Measurements from ENCODE around the gene ADIPOR2. TPM values are rescaled to one million over a fixed set of nuclear protein-coding genes. Genes with fewer than 3 reads are reported as not detected.

ADIPOR2 gene
- total and polyA plus RNA-seq, 12 donors: 18.5 to 47.7 (median 41.6) TPM

DNA sequence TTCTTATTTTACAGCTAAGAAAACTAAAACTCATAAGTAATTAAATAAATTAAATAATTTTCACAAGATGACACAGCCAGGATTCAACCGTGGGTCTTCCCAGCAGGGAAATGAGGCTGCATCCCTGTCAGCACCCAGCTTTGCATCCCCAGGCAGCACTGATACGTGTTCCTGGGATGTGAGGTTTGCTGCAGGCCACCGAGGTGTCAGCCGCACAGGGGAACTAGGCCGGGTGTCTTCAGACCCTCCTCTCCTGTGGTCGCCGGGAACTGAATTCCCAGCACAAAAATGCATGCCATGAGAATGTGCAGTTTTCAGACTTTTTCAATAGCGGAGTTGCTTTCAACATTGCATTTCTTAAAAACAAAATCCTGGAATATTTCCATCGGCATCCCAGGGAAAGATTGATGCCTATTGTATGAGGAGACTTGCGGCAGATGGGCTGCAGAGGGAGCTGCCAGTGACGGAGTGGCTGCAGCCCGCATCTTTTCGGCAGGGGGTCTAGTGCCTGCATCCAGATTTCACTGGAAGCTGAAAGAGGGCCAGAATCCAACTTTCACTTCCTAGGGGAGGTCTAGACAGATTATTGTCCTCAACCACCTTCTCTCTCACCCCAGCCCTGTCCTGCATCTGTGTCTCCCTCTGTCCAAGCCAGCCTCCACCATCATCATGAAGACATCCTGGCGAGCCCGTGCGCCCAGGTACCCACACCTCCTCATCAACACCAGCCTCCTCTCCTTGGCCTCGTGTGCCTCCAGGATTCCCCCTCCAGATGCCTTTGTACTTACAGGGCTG lies 142.1 kb downstream of the ADIPOR2 start:
- Histone ChIP-seq H3K4me3 (no peak overlapping the region), H3K36me3 (no peaks in the 10 kb centered on the region), H3K27ac (no peak overlapping the region), H3K4me1 (peaks cover 0 to 2% (median 0%) of the 10 kb centered on the region in 9 donors), H3K27me3 (peaks cover 0 to 71% (median 46%) of the 10 kb centered on the region in 7 donors), H3K9me3 (no peaks in the 10 kb centered on the region)
- WGBS, 2 donors: 67 to 73% methylated on average over 17 of the region's 17 CpGs
- TF ChIP-seq, protein P1, sequence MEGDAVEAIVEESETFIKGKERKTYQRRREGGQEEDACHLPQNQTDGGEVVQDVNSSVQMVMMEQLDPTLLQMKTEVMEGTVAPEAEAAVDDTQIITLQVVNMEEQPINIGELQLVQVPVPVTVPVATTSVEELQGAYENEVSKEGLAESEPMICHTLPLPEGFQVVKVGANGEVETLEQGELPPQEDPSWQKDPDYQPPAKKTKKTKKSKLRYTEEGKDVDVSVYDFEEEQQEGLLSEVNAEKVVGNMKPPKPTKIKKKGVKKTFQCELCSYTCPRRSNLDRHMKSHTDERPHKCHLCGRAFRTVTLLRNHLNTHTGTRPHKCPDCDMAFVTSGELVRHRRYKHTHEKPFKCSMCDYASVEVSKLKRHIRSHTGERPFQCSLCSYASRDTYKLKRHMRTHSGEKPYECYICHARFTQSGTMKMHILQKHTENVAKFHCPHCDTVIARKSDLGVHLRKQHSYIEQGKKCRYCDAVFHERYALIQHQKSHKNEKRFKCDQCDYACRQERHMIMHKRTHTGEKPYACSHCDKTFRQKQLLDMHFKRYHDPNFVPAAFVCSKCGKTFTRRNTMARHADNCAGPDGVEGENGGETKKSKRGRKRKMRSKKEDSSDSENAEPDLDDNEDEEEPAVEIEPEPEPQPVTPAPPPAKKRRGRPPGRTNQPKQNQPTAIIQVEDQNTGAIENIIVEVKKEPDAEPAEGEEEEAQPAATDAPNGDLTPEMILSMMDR (IDR thresholded peaks at IDR 0.05): no peak
- intact Hi-C loops (cut with DNase I): loop anchor here in 1 of 10 donors (5.0 kb wide), 1 partner anchor 79 kb away; no protein-coding TSS in a partner anchor
- ATAC-seq: no peak
- no peak for DNase-seq

DNA sequence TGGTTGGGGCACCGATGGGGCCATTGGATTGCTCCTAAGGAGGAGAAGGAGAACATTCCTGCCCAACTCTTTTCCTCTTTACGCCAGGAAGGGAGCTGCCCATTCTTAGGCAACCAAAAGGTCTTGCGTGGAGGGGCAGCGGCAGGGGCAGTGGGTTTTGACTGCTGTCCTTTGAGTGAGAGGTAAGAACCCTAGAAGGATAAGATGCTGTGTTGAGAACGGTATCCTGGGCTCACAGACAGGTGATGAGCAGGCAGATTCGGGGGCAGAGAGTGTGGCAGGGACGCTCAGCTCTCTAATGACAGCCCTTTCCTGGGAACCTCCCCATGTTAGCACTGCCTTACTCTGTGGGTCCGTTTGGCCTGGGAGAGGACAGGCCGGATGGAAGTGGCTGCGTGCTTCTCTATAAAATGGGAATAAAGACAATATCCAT lies 142.7 kb downstream of the ADIPOR2 start:
- DNase-seq: no peak
- Histone ChIP-seq H3K27me3 (peaks cover 0 to 65% (median 40%) of the 10 kb centered on the region in 7 donors), H3K4me1 (peaks cover 0 to 2% (median 0%) of the 10 kb centered on the region in 9 donors), H3K4me3 (no peak overlapping the region), H3K36me3 (no peaks in the 10 kb centered on the region), H3K27ac (no peak overlapping the region), H3K9me3 (no peaks in the 10 kb centered on the region)
- WGBS, 2 donors: 82 to 83% methylated on average over 10 of the region's 10 CpGs
- TF ChIP-seq, protein P1 (IDR thresholded peaks at IDR 0.05): no peak
- intact Hi-C loops (cut with DNase I): loop anchor here in 1 of 10 donors (5.0 kb wide), 1 partner anchor 79 kb away; no protein-coding TSS in a partner anchor
- ATAC-seq: no peak

DNA sequence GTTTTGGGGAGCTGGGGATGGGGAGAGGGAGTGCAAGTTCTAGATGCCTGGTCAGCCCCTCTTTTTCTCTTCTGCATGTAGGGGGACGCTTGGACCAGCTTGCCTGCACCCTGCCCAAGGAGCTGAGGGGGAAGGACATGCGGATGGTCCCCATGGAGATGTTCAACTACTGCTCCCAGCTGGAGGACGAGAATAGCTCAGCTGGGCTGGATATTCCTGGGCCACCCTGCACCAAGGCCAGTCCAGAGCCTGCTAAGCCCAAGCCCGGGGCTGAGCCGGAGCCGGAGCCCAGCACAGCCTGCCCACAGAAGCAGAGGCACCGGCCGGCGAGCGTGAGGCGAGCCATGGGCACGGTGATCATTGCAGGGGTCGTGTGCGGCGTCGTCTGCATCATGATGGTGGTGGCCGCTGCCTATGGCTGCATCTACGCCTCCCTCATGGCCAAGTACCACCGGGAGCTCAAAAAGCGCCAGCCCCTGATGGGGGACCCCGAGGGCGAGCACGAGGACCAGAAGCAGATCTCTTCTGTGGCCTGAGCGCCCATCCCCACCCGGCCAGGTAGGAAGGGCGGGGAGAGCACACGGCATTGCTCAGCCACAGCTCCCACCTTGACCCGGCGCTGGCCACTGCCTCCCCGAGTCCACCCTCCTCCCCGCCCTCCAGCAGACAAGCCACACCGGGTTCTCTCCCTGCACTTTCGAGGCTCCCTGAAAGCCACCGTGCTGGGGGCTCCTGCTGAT lies 143.5 kb downstream of the ADIPOR2 start:
- DNase-seq (no peak), ATAC-seq (no peak)
- TF ChIP-seq, protein P1 (IDR thresholded peaks at IDR 0.05): no peak
- Histone ChIP-seq H3K27ac (no peak overlapping the region), H3K9me3 (no peaks in the 10 kb centered on the region), H3K27me3 (peaks cover 0 to 57% (median 32%) of the 10 kb centered on the region in 7 donors), H3K4me1 (peaks cover 0 to 2% (median 0%) of the 10 kb centered on the region in 9 donors), H3K4me3 (no peak overlapping the region), H3K36me3 (no peaks in the 10 kb centered on the region)
- 83 to 85% methylated on average over 34 of the region's 34 CpGs for WGBS, 2 donors
- intact Hi-C loops (cut with DNase I): loop anchor here in 1 of 10 donors (5.0 kb wide), 1 partner anchor 78 kb away; no protein-coding TSS in a partner anchor
